HG02981 (cell line): ENCODE data around the gene PTGDS.

ENCODE experiments used
- ATAC-seq: cut with Tn5 transposase; IDR thresholded peaks from one replicate; pipeline ENCODE4 v1.9.1; 2021; ENCODE audit warnings: mild to moderate bottlenecking, moderate library complexity; ENCODE audit not compliant: unreplicated experiment

The PTGDS gene

GRCh38 chr9:137007108-137007815 lies 30.0 kb downstream of the PTGDS start:
- no peak for ATAC-seq

GRCh38 chr9:137007816-137008270 lies 30.5 kb downstream of the PTGDS start:
- no peak for ATAC-seq

DNA sequence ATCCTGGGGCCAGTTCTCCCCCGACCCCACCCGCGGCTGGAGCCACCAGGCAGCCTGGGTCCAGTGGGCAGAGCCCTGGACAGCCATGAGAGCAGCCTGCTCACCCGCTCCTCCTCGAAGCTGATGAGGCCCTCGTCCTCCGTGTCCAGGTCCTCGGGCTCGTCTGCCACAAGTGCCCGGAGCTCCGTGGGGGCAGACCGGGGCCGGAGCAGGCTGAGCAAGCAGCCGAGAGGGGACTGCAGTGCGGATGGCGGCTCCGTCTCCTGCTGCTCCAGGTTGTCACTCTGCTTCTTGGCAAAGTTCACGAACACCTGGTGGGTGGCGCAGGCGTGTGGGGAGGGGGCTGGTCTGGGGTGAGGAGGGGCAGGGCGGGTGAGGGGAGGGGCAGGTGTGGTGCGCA lies 31.0 kb downstream of the PTGDS start:
- no peak for ATAC-seq

- no peak for ATAC-seq
Observed at GRCh38 chr9:137009217-137009616, 31.9 kb downstream of the PTGDS start.

GRCh38 chr9:137009938-137010732 lies 32.8 kb downstream of the PTGDS start:
- no peak for ATAC-seq

GRCh38 chr9:137011156-137011555 lies 33.9 kb downstream of the PTGDS start:
- ATAC-seq: no peak

DNA sequence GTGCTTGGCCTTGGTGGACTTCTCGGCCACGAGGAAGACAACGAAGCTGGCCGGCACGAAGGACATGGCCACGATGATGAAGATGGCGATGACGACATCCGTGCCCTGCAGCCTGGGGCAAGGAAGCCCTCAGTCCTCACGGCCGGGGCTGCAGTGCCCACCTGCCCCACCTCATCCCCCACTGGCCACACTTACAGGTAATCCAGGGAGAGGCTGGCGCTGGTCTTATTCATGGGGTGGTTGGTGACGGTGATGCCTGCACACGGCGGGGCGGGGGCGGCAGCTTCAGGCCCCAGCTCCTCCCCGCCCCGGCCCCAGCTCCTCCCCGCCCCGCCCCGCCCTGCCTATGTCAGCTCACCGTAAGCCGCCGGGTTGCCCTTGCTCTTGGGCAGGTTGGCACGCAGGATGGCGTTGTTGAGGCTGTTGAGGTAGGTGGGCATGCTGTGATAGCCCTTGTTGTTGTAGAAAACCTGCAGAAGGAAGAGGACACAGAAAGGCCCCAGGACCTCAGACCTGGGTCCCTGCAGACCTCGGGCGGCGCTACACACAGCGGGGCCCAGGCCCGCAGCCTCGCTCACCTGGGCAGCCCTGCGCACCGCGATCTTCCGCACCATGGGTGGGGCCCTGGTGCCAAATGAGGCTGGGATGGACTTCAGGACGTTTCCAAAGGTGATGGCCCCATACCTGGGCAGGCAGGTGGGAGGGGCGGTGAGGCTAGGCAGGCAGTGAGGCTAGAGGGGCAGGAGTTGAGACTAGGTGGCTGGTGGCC lies 34.8 kb downstream of the PTGDS start:
- no peak for ATAC-seq

GRCh38 chr9:137012694-137013570 lies 35.6 kb downstream of the PTGDS start:
- ATAC-seq: no peak

DNA sequence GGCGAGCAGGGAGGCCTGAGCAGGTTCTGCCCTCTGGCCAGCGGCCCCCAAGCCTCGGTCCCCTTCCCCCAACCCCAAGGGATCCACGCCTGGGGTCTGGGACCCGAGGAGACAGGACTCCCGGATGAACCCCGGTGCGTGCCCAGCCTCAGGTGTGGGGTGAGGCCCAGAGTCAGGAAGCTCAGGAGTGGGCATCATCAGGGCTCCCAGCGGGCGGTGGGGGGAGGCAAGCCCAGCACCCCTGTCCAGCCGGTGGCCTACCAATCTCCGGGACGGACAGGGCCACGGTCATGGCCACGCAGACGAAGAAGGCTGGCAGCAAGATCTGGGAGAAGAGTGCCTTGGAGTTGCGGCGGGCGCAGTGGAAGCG lies 36.3 kb downstream of the PTGDS start:
- no peak for ATAC-seq

DNA sequence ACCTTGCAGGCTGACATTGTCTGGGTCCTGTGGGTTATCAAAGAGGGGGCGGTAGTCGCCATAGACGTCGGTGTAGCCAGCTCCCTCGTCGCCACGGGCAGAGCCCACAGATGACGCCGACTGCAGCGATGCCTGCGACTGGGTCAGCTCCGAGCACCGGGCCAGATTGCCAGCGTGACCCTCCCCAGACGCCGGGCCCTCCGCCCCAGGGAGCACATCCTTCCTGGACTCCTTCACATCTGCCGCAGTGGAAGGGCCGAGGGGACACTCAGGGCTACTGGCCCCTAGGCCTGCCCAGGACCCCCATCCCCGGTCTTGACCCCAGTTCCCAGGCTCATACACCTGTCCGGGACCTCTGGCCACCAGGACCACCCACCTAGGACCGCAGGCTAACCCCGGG lies 36.9 kb downstream of the PTGDS start:
- ATAC-seq: no peak

DNA sequence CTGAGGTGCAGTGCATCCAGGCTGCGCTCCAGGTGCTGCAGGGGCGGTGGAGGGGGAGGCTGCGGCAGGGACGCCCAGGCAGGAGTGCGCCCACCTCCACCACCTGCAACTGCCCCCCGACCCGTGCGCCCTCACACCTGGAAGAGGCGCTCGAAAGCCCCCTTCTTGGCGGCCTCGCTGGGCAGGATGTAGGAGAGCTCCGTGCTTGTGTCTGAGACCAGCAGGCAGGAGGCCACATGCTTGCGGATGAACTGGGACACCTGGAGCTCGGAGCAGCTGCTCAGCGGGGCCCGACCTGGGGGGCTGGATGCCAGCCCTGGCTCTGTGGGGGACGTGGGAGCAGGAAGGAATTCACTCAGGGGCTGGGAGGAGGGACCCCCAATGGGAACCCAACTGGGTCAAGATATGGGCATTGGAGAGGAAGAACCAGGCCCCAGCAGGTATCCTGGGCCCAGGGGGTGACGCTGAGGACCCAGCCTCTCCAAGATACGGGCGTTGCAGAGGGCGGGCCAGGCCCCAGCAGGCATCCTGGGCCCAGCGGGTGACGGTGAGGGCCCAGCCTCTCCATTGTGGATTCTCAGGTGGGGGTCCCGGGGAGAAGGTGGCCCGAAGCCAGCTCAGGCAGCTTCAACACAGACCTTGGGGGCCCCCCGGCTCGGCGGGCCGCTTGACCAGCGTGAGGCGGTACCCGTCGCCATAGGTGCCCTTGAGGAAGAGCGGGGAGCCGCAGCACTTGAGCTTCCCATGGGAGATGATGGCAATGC lies 37.7 kb downstream of the PTGDS start:
- no peak for ATAC-seq

DNA sequence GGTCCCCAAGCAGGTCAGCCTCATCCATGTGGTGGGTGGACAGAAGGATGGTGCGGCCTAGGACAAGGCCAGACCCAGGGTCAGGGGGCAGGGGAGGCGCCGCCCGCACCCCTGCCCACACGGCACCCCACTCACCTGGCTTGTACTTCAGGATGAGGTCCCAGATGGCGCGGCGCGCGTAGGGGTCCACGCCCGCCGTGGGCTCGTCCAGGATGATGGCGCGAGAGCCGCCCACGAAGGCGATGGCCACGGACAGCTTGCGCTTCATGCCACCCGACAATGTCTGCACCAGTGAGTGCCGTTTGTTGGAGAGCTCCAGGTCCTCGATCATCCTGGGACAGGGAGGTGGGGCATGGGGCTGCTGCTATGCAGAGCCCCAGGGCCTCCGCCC lies 38.2 kb downstream of the PTGDS start:
- no peak for ATAC-seq

DNA sequence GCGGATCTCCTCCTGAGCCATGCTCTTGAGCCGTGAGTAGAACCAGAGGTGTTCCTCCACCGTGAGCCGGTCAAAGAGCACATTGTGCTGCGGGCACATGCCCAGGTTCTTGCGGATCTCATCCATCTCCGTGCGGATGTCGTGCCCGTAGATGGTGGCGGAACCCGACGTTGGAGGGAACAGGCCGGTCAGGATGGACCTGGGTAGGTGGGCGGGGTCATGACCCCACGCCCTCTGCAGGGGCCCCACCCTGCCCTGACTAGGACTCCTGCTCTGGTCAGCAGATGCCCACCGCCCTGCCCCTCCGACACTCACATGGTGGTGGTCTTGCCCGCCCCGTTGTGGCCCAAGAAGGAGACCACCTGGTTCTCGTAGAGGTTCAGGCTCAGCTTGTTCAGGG lies 38.7 kb downstream of the PTGDS start:
- no peak for ATAC-seq

- no peak for ATAC-seq
Observed at GRCh38 chr9:137016436-137016835, 39.1 kb downstream of the PTGDS start.

DNA sequence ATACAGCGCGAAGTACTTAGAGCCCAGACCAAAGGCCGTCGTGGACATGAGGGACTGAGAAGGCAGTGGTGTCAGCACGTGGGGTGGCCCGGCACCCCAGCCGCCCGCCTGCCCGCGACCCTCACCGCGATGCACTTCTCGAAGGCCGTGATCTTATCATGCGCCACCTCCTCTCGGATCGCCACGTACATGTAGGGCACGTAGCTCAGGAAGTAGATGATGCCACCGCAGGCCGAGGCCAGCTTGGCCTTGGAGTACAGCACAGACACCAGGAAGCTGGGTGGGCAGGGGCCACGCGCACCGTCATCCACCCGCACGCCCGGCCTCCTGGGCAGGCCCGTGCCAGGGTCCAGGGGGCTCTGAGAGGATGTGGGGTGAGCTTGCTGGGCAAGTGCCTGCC lies 39.8 kb downstream of the PTGDS start:
- no peak for ATAC-seq

DNA sequence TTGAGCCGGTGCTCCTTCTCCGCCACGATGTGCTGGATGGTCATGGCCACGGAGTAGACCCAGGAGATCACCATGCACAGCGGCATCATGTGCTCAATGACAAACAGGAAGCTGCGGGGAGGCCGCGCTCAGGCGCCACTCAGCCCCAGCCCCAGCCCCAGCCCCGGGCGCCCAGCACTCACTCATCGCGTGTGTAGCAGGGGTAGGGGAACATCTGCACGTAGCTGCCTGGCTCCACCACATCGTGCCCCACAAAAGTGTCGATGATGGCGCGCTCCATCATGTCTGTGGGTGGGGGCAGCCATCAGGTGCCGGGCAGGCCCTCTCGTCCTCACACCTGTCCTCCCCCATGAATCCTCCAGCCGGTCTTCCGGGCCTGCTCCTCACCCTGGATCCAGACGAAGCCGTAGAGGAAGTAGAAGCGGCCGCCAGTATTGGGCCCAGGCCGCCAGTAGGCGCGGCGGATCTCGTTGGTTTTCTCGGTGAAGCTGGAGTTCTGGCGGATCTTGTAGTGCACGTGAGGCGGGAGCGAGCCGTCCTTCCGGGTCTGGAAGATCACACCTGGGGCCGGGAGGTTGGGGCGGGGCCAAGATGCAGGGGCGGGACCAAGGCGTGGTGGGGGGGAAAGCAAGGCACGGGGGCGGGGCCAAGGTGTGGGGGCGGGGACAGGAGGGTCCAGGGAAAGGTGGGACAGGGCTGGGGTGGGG lies 40.6 kb downstream of the PTGDS start:
- no peak for ATAC-seq

DNA sequence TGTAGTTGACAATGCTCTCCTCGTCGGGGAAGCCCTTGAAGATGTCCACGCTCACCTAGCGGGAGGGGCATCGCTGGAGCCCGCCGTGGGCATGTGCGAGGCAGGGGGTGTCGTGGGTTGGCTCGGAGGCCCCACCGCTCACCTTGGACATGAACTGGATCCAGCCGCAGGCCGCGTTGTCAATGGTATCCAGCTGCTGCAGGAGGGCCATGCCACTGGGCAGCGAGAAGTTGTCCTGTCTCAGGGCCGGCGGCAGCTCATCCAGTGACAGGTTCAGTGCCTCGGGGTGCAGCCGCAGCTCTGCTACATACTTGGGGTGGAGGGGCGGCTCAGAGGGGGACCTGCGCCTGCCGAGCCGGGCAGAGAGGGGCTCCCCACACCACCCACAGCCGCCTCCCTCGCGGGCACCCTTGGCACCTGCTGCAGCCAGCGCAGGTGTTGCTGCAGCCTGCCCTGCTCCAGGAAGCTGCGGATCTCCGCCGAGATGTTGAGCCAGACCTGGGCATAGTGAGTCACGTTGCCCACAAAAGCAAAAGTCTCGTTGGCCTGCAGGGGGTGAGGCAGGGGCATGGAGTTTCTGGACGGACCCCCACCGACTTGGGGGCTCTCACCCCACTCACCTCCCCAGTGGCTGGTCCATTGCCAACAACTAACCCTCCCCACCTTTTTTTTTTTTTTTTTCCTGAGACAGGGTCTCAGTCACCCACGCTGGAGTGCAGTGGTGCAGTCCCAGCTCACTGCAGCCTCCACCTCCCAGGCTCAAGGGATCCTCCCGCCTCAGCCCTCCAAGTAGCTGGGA lies 41.7 kb downstream of the PTGDS start:
- ATAC-seq: no peak

- no peak for ATAC-seq
Observed at GRCh38 chr9:137019891-137020683, 42.8 kb downstream of the PTGDS start.
